NCI-H1694 (cell line): Measurements from ENCODE around the gene DOK5.
A peak's percentile ranks its signal among the peaks of the same experiment; 100 is the strongest.

Experiments
- DNase-seq: peaks from one replicate; lab custom pipeline; 2025; lab: John Stamatoyannopoulos, UW

Gene DOK5

DNA sequence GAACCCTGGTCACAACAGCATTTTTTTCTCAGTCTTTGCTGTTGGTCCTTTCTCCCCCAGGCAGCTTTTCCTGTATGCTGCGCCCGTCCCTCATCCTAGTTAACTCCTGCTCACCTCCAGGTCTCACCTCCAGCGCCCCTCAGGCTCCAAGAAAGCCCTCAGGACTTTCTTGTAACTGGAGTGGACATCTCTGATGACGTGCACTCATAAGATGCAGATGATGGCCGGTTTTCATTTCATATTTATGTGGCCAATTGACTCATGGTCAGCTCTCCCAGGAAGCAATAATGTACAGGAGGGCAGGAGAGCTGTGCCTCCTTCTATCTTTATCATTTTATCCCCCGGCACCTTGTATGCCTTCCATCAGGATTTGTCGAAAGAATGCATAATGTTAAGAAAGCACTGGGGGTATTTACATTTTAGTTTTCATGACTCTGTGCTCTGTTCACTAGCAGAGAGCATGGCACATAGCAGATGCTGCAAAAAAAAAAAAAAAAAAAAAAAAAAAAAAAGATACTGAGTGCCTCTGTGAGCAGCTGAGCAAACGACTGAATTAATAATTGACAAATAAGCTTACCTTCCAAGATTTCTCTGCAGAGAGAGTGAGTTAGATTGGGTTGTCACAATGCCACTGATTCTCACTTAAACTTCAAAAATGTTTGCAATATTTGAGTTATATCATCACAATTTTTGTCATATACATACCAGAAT, 170.2 kb downstream of the DOK5 start:
- peak; percentile 25 for DNase-seq

DNA sequence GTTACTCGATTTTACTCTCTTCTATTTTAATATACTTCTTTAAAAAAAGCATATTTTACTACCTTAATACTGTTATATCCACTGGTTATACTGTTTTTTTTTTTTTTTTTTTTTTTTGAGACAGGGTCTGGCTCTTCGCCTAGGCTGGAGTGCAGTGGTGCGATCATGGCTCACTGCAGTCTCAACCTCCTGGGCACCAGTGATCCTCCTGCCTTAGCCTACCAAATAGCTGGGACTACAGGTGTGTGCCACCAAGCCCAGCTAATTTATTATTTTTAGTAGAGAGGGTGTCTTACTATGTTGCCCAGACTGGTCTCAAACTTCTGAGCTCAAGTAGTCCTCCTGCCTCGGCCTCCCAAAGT, 170.7 kb downstream of the DOK5 start:
- no peak for DNase-seq

DNA sequence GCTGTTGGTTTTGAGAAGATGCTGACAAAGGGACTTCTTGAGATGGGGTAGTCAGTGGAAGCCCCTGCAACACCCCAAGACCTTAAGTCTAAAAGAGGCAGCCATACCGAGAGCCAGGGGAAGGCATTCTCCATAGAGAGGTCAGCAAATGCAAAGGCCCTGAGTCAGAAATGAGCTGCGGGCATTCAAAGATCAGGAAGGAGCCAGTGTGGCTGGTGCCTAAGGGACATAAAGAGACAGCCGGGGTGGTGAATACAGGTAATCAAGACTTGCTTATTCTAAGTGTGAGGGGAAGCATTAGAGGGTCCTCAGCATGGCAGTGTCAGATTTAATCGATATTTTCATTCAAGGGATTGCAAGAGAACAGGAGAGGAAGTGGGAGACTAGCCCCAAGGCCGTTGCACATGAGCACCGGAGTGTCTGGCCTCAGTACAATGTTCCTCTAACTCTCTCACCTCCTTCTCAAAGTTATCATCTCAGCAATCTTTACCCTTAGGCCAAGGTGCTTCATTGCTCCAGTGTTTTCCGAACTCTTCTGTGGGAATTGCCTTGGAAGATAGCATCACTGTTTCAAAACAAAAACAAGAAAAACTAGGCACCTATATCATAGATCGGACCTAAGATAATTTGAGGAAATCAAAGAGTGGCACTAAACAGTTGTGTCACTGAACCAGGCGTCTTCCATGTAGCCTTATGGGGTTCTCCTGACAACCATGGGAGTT, 173.2 kb downstream of the DOK5 start:
- DNase-seq = no peak

DNA sequence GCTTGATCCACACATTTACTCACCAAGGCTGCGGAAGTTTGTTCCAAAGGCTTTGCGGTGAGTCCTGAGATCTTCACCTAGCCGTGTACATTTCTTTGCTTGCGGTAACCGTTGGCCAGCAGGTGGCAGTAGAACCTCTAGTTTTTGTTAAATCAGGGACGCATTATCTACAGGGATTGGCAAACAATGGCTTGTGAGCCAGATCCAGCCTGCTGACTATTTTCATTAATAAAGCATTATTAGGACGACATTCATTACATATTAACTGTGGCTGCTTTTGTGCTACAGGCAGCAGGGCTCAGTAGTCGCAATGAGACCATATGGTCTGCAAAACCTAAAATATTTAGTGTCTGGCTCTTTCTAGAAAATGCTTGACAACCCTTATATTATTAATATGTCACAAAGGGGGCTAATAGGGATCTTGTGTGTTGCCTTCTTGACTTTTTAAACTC, 174.1 kb downstream of the DOK5 start:
- DNase-seq = peak; percentile 67

DNA sequence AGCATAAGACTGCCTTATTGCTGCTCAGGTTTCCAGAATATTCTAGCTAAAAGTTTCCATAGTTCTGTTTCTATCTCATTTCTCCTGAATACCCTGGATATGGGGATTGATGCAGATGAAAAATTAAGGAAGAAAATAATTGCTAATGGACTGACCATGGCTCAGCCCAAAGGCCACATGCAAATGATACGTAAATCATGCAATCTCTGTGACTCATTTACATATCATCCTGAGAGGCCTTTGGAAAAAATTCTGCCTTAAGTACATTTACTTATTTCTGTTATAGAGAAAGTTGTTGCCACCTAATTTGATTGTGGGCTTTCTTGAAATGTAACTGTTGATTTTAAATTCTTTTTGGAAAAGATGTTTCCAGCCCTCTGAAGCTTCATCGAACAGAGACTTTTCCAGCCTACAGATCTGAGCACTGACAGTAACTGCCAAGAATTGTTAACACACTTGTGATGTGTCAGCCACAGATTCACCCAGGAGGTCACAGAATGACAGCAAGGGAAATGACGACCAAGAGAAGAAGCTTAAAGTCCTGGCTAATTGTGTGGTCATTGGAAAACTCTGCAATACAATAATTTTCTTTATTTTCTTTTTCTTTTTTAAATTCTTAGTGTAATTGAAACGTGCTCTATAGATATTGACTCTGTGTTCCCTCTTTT, 174.8 kb downstream of the DOK5 start:
- DNase-seq = no peak

DNA sequence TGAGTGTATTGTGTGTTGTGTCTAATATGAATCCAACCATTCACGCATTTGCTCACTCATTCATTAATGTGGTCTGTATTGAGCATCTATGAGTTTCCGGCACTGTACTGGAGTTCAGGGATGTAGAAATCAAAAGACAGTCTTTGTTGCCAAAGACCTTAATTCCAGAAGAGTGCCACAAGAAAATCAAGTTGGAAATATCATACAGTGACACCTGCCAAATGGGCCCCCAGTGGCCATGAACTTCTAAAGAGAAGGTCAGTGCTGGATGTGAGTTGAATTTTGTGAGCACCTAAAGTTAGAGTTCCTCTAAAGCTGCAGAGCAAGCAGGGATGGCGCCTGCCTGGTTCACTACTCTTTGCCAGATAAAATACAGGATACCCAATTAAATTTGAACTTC, 175.9 kb downstream of the DOK5 start:
- DNase-seq = no peak

DNA sequence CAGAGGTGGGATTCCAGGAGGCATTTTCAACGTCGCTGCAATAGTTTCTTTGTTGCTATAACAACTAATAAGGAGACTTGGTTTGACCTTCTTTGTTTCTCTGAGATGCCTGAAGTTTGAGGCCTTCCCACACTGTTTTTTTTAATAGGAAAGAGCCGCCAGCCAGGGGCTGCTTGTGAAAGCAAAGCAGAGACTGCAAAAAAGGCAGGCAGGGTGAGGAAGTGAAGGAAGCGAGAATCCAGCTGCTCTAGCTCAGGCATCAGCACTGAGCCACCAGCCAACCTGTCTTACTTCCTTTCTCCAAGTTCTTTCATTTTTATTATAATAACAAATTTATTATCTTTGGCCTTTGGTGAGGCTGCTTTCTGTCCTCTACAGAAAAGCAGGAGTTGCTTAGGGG, 179.1 kb downstream of the DOK5 start:
- DNase-seq = no peak

DNA sequence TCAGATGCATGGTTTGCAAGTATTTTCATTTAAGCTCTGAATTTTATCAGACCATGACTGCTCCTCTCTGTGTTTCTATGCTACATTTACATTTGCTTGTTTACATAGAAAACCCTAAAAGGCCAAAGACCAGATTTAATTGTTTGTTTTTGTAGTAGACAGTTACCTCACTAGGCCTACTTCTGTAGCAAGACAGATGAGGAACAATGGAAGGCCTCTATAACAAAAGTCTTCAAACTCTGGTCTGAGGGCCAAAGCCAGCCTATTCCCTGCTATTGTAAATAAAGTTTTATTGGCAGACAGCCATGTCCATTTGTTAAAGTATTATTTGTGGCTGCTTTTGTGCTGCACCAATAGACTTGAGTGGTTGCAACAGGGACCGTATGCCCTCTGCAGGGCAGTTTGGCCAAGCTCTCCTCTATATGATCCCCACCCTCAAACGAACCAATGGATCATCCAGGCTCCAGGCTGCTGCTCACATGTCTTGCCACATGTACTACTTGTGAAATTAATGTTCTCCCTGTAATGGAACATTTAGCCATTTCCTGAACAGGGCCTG, 182.0 kb downstream of the DOK5 start:
- DNase-seq = no peak

DNA sequence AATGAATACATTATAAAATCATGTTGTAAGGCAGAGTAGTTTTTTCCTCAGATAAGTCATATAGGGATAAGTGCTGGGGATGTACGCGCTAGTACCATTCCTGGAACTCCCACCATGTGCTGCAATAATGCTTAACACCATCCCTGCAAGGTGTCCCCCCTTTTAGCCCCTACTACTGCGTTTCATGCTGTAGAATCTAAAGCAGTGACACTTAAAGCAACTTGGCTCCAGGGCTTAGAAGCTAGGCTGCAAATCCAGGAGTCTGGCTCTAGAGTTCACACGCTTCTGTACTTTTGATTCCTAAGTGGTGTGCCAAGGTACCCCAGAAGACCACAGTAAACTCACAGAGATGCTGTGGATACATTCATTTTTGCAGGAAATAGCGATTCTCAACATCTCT, 183.1 kb downstream of the DOK5 start:
- DNase-seq = no peak

DNA sequence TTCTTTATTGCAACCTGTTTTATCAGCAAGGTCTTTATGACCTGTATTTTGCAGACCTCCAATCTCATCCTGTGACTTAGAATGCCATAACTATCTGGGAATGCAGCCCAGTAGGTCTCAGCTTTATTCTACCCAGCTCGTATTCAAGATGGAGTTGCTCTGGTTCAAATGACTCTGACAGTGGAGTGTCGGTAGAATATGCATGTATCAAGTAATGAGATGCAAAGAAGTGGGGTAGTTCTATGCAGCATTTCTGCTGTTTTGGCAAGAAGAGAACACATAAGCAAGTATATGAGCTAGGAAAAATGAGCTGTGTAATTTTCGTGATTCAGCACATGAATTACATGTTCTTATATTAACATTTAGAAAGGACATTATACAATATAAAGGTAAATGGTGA, 185.9 kb downstream of the DOK5 start:
- no peak for DNase-seq

DNA sequence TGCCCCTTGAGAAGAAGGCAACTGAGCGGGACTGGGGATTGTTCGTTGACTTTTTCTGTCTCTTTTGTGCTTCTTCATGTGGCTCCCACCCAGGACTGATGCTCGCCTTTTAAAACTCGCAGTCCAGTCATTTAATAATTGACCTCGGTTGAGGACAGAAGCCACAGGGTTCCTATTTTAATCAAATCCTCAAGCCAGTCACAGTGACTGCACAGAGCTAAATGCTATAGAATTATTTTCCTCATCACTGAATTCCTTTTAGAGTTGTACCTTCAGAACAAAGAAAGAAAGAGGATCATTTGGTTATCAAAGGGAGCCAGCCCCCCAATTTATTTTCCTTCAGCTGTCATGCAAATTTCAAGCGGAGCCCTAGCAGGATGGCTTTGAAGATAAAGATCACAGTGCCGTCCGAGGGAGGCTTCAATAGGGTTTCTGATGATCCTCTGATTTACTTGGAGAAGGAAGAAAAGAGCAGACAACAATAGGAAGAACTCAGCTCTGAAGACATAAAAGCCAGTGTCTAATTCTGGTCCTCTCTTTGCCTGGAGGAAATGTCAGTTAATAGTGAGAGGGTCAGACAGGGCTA, 186.6 kb downstream of the DOK5 start:
- DNase-seq = no peak

DNA sequence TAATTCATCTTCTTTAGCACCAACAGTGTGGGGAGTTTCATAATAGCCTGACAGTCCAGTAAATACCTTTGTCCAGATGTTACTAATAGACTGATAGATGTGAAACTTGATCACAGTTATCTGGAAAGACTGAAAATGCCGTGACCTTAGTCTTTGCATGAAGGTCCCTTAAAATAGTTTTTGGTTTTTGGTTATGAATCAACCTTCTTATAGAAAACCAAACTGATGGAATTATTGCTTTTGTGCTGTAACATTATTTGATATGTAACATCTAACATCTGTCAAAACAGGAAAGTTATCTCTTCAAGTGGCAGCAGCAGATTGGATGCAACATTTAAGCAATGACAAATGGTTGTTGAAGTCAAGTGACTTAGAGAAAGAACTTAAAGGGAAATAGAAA, 190.4 kb downstream of the DOK5 start:
- DNase-seq = no peak

DNA sequence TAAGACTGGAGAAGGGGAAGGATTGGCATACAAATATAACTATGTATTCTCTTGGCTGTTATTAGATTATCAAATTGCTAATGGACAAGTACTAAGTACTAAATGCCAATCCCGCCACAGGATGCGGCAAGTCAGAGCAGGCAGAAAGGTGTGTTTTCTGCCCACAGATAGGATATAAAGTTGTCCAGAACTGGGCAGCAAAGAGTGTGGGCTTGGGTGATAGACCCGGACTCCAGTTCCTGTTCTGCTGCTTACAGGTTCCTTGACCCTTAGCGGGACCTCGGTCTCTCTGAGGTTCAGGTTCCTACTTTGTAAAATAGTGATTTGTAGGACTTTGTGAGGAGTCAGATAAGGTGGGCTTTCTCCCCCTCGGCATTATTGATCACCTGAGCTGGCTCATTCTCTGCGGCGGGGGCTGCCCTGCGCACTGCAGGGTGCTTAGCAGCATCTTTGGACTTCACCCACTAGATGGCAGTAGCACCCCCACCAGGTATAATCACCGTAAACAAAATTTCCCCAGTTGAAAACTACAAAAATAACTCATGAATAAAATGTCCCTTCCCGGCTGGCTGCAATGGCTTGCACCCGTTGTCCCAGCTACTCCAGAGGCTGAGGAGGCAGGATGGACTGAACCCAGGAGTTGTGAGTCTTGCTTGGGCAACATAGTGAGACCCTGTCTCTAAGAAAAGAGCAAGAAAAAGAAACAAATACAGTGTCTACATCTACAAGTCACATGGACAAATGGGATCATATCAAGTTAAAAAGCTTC, 193.1 kb downstream of the DOK5 start:
- DNase-seq = peak; percentile 25

DNA sequence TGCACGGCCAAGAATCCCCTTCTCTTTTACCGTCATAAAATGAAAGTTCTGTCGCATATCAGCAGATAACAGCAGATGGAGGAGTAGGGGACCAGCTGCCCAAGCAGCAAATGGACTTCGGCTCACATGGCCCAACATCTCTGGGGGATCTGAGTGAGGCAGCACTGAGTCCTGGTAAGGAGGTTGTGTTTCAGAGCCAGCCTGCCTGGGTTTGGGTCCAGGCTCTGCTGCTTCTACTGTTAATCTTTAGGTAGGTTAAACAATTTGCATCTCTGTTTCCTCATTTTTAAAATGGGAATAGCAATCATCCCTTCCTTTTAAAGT, 193.6 kb downstream of the DOK5 start:
- DNase-seq = no peak

DNA sequence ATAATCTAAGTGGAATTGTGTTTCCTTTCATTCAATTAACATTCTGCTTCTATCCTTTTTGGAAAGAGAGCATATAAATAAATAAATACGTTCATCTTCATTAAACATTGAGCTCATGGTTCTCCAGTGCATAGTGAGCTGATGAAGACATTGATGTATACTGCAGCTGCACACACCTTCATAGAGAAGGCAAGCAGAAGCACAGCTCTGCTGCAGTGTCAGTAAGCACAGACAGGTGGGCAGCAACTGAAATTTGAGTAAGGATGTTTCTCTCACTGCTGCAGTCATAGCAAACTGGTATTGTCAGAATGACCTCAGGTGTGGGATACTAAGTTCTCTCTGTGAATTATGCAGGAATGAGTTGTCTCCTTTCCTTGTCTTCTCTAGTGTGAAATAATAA, 202.9 kb downstream of the DOK5 start:
- DNase-seq = no peak

DNA sequence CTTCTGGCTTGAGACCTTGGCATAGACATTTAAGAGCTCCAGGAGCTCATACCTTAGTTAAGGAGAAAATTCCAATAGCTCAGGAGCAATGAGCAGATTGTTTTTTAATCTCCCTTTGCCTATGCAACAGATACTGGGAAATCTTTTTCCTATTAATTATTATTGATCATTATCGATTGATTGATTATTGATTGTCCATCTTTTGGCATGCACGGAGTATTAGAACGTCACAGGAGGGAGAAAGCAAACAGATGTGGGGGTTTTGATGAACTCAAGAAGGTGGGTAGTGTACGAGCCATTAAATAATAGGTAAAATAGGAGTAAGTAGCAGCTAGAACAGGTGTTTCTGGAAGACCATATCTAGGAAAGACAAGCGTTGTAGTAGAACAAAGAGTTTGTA, 205.0 kb downstream of the DOK5 start:
- no peak for DNase-seq

DNA sequence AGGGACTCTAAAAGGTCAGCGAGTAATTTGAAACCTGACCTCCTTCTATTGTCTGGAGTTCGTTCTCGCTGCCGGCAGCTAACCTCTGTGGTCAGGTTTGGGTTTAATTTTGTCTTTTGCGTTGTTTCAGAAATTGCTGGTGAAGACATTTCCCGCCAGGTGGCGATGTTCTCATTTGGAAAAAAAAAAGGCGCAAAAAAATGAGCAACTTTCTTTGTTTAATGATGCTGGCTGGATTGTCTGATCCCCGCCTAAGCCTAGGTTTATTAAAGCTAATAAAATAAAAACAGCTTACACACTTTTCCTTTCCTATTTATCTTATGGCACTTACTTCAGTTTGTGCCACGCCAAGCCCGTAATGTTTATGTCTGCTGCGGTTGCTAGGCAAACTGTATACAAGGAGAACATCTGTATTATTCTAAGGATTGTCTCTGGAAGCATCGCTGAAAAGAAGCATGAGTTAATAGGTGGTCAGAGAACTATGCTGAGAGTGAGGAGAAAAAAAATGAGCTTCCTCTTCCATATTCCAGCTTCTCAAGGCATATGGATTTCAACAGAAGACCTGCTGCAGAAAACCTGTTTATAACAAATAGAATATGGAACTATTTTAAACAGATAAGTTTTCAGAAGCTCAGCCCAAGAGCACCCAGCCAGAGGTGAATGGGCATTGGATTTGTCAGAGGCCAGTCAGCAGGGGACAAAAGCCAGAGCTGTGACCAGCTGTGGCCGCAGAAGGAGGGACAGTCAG, 205.7 kb downstream of the DOK5 start:
- peak; percentile 48 for DNase-seq

DNA sequence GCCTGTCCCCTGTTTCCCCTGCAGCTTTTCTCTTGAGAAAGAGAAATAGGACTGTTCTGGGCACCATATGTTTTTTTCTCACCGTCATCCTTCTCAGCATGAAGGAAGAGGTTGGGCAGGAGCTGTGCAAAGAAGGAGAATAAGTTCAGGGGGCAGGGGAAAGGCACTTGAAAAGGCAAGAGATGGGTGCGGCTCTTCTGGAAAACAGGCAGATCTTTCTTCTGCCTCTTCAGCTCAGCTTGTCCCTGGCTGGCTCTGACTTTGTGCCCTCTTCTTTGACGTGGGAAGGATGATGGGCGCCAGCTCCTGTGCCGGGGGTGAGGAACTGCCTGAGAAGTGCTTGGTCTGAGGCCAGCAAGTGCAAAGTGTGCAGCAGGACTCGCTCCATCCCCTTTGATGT, 206.5 kb downstream of the DOK5 start:
- DNase-seq = no peak

DNA sequence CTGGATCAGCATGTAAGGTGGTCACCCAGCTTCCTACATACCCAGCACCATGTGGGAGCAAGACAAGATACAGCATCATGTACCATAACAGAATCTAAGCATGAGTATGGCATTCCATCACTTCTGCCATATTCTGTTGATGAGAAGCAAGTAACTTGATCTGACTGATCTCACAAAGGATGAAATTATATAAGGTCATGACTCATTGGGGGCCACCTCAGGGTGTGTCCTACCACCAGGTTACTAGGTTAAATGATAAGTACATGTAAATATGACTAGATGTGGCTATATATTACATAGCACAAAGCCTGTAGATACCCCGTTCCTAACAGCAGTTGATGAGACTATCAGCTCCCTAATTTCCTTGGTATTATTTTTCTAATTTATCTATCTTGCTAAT, 213.1 kb downstream of the DOK5 start:
- no peak for DNase-seq

DNA sequence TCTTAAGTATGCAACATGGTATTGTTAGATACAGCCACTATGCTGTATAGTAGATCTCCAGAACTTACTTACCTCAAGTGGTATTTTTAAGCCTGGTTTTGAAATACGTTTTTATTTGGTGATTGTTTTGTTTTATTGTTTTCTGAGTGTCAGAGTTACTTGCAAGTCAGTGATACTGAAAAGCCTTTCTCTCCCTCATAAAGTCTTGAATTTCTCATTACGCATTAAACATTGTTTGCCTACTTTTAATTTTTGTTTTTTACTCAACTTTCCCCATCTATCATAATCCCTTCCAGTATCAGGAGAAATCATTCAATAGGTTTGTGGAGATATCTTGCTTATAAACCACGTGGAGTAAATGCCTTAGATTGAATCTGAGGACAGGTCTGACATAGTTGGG, 214.9 kb downstream of the DOK5 start:
- DNase-seq = no peak

DNA sequence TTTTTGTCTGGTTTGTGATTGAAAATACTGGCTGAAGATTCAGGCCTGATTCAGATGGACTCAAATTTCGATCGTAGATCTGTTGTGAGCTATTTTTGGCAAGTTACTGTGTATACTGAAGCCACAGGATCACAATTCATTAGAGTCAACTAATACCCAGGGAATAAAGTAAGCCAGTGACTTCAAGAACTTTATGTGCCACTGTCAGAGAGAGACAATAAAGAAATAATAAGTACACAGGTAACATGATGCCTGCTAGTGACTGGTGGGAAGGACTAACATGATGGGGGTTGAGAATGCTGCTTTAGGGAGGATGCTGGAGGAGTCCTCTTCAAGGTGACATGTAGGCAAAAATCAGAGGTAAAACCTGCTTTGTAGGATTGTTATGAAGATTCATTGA, 215.9 kb downstream of the DOK5 start:
- no peak for DNase-seq
